OCI-LY3 (cell line): ENCODE measurements around the gene STRBP.

Experiments
- CTCF ChIP-seq: fragments of 200-600, 300-600 bp; sonication (generic); IDR thresholded peaks from 2 replicates; pipeline ENCODE4 v1.5.1; 2014; ENCODE audit warnings: antibody characterized with exemption, low read length, low read depth
- EZH2phosphoT487 ChIP-seq: fragments of 200-600 bp; shearing (Covaris generic); IDR thresholded peaks from 2 replicates; pipeline ENCODE4 v1.6.1; 2018; ENCODE audit warnings: antibody characterized with exemption, mixed run types, low read depth

DNA sequence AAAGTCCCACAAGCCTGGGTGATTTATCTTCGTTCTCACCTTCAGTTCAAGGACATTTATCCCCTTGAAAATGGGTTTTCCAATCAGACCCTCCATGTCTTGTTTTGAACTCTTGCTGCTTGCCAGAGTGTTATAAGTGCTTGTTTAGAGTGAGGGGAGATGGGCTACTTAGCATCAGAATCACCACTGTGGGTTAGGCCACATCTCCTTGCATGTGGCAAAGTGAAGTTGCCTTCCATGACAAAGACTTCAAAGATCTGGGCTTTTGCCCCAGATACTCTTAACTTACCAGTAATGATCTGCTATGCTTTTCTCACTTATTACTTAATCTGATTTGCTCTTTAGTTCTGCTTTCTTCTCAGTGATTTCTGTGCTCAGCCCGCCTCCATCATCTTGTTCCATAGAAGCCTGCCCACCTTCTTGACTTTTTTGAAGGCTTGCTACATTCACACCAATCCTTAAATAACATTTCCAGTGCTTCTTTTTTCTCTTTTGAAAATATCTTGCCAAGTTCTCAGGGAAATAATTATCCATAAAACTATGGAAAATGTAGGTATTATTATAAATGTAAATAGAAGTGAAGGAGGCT lies 195.9 kb downstream of the STRBP start:
- no peak for TF ChIP-seq CTCF
- no peak for TF ChIP-seq EZH2phosphoT487
